Activated CD4-positive, alpha-beta T cell treated with anti-CD3 and anti-CD28 coated beads for 36 hours (primary cell): ENCODE results near the gene NDUFS8. TPM values are rescaled to one million over a fixed set of nuclear protein-coding genes. Genes with fewer than 3 reads are reported as not detected.

Experiments used
- ATAC-seq: fragments of 200-7000 bp; cut with Tn5 transposase; one replicate; pipeline ENCODE4 v1.10.0; 2021; ENCODE audit warnings: mild to moderate bottlenecking, moderate library complexity
- CTCF ChIA-PET: fragments of 350-600 bp; sonication (Branson Sonifier 250); formaldehyde crosslinking; loops from one replicate; lab custom pipeline; 2021; ENCODE audit warnings: antibody characterized with exemption; lab: Charles Lee
- POLR2A ChIA-PET: fragments of 350-600 bp; sonication (Branson Sonifier 250); formaldehyde crosslinking; loops from one replicate; lab custom pipeline; 2021; ENCODE audit warnings: antibody characterized with exemption, inconsistent platforms; lab: Charles Lee
- DNase-seq: peaks from one replicate; pipeline ENCODE4 v3.0.0-alpha.2; 2020
- H3K27ac Mint-ChIP-seq: one replicate; pipeline ENCODE4 v1.8.0; 2021; ENCODE audit warnings: mixed read lengths
- H3K27me3 Mint-ChIP-seq: one replicate; pipeline ENCODE4 v1.8.0; 2021; ENCODE audit warnings: mixed read lengths
- H3K36me3 Mint-ChIP-seq: one replicate; pipeline ENCODE4 v1.8.0; 2021; ENCODE audit warnings: low read depth, mixed read lengths
- H3K4me1 Mint-ChIP-seq: one replicate; pipeline ENCODE4 v1.8.0; 2021; ENCODE audit warnings: mixed read lengths
- H3K4me3 Mint-ChIP-seq: one replicate; pipeline ENCODE4 v1.8.0; 2021; ENCODE audit warnings: mild to moderate bottlenecking, moderate library complexity, mixed read lengths
- H3K9me3 Mint-ChIP-seq: one replicate; pipeline ENCODE4 v1.8.0; 2021; ENCODE audit warnings: low read depth, mixed read lengths
- intact Hi-C, 2 experiments: fragments of 100-400 bp; cut with DNase I in 1 of 2; cut with micrococcal nuclease in 1 of 2; formaldehyde crosslinking; loops; one replicate each; pipeline versions ENCODE4 v1.14.2 to v1.15.1; 2022 to 2024; cut with DNase I, micrococcal nuclease
- total RNA-seq, 2 experiments: library from RNA; stranded (reverse); gene quantifications; one replicate each; pipeline ENCODE4 v1.2.3, GENCODE V29; 2021

Gene NDUFS8
- total RNA-seq, 2 experiments from 2014 or later: 108 to 113 TPM

GRCh38 chr11:68012843-68013610 is 17.5 kb upstream of the NDUFS8 start:
- ATAC-seq (no peak), DNase-seq (no peak)
- H3K27me3 Mint-ChIP-seq: no peaks in the 10 kb centered on the region
- no peak overlapping the region for H3K4me3 Mint-ChIP-seq
- no peaks in the 10 kb centered on the region for H3K9me3 Mint-ChIP-seq
- peaks cover 5% of the 10 kb centered on the region for H3K4me1 Mint-ChIP-seq
- no peaks in the 10 kb centered on the region for H3K36me3 Mint-ChIP-seq
- intact Hi-C loops: no loop called here
- ChIA-PET CTCF (no interaction called here), POLR2A (interaction anchor here (0.7 kb wide), 1 partner anchor 24 kb away, joined by 3 read pairs; no protein-coding TSS in a partner anchor)
- H3K27ac Mint-ChIP-seq: no peak overlapping the region

- DNase-seq (no peak), ATAC-seq (no peak)
- intact Hi-C loops: no loop called here
- H3K4me3 Mint-ChIP-seq: no peak overlapping the region
- H3K9me3 Mint-ChIP-seq: no peaks in the 10 kb centered on the region
- CTCF ChIA-PET: no interaction called here
- no peaks in the 10 kb centered on the region for H3K27me3 Mint-ChIP-seq
- POLR2A ChIA-PET: interaction anchor here (0.7 kb wide), 1 partner anchor 23 kb away, joined by 3 read pairs; no protein-coding TSS in a partner anchor
- no peaks in the 10 kb centered on the region for H3K36me3 Mint-ChIP-seq
- peaks cover 5% of the 10 kb centered on the region for H3K4me1 Mint-ChIP-seq
- no peak overlapping the region for H3K27ac Mint-ChIP-seq
Measured at GRCh38 chr11:68013611-68014156, 16.8 kb upstream of the NDUFS8 start.

- ChIA-PET POLR2A (interaction anchor here (0.6 kb wide), 1 partner anchor 13 kb away, joined by 3 read pairs; no protein-coding TSS in a partner anchor), CTCF (no interaction called here)
- ATAC-seq (peak; percentile 84), DNase-seq (peak; percentile 40)
- no peaks in the 10 kb centered on the region for H3K4me1 Mint-ChIP-seq
- no peaks in the 10 kb centered on the region for H3K36me3 Mint-ChIP-seq
- no peak overlapping the region for H3K4me3 Mint-ChIP-seq
- intact Hi-C loops: no loop called here
- H3K27me3 Mint-ChIP-seq: no peaks in the 10 kb centered on the region
- H3K9me3 Mint-ChIP-seq: no peaks in the 10 kb centered on the region
- H3K27ac Mint-ChIP-seq: no peak overlapping the region
Measured at GRCh38 chr11:68014157-68014946, 16.1 kb upstream of the NDUFS8 start.

GRCh38 chr11:68014947-68015447 is 15.5 kb upstream of the NDUFS8 start:
- DNase-seq (no peak), ATAC-seq (no peak)
- Mint-ChIP-seq H3K4me1 (no peaks in the 10 kb centered on the region), H3K4me3 (no peak overlapping the region), H3K9me3 (no peaks in the 10 kb centered on the region), H3K27me3 (no peaks in the 10 kb centered on the region), H3K27ac (no peak overlapping the region), H3K36me3 (no peaks in the 10 kb centered on the region)
- ChIA-PET CTCF (no interaction called here), POLR2A (no interaction called here)
- intact Hi-C loops: no loop called here

- ATAC-seq (no peak), DNase-seq (no peak)
- no peaks in the 10 kb centered on the region for H3K27me3 Mint-ChIP-seq
- H3K9me3 Mint-ChIP-seq: no peaks in the 10 kb centered on the region
- no peaks in the 10 kb centered on the region for H3K4me1 Mint-ChIP-seq
- ChIA-PET CTCF (no interaction called here), POLR2A (no interaction called here)
- intact Hi-C loops: no loop called here
- H3K4me3 Mint-ChIP-seq: no peak overlapping the region
- no peak overlapping the region for H3K27ac Mint-ChIP-seq
- H3K36me3 Mint-ChIP-seq: no peaks in the 10 kb centered on the region
Measured at GRCh38 chr11:68015467-68015866, 15.0 kb upstream of the NDUFS8 start.

- Mint-ChIP-seq H3K9me3 (no peaks in the 10 kb centered on the region), H3K27me3 (no peaks in the 10 kb centered on the region), H3K36me3 (no peaks in the 10 kb centered on the region), H3K4me1 (no peaks in the 10 kb centered on the region), H3K4me3 (no peak overlapping the region), H3K27ac (no peak overlapping the region)
- DNase-seq (no peak), ATAC-seq (no peak)
- intact Hi-C loops: no loop called here
- ChIA-PET CTCF (no interaction called here), POLR2A (no interaction called here)
Measured at GRCh38 chr11:68016161-68016903, 14.1 kb upstream of the NDUFS8 start.

GRCh38 chr11:68016904-68017817 is 13.3 kb upstream of the NDUFS8 start:
- ChIA-PET CTCF (no interaction called here), POLR2A (no interaction called here)
- DNase-seq (no peak), ATAC-seq (no peak)
- H3K9me3 Mint-ChIP-seq: no peaks in the 10 kb centered on the region
- H3K36me3 Mint-ChIP-seq: no peaks in the 10 kb centered on the region
- H3K4me3 Mint-ChIP-seq: no peak overlapping the region
- H3K27ac Mint-ChIP-seq: no peak overlapping the region
- H3K4me1 Mint-ChIP-seq: no peaks in the 10 kb centered on the region
- no peaks in the 10 kb centered on the region for H3K27me3 Mint-ChIP-seq
- intact Hi-C loops: no loop called here

GRCh38 chr11:68017980-68018729 is 12.3 kb upstream of the NDUFS8 start:
- H3K27me3 Mint-ChIP-seq: no peaks in the 10 kb centered on the region
- ATAC-seq: no peak
- intact Hi-C loops: no loop called here

GRCh38 chr11:68018730-68019190 is 11.7 kb upstream of the NDUFS8 start:
- no peaks in the 10 kb centered on the region for H3K4me1 Mint-ChIP-seq
- no peak overlapping the region for H3K4me3 Mint-ChIP-seq
- no peaks in the 10 kb centered on the region for H3K9me3 Mint-ChIP-seq
- POLR2A ChIA-PET: no interaction called here
- DNase-seq: no peak
- ATAC-seq: no peak
- H3K27ac Mint-ChIP-seq: no peak overlapping the region
- H3K36me3 Mint-ChIP-seq: no peaks in the 10 kb centered on the region
- no peaks in the 10 kb centered on the region for H3K27me3 Mint-ChIP-seq
- intact Hi-C loops: no loop called here
- CTCF ChIA-PET: no interaction called here

More at GRCh38 chr11:68017980-68018729, 12.3 kb upstream of the NDUFS8 start:
- no peak overlapping the region for H3K27ac Mint-ChIP-seq
- POLR2A ChIA-PET: no interaction called here
- H3K4me1 Mint-ChIP-seq: no peaks in the 10 kb centered on the region
- H3K36me3 Mint-ChIP-seq: no peaks in the 10 kb centered on the region
- CTCF ChIA-PET: no interaction called here
- no peak for DNase-seq
- no peaks in the 10 kb centered on the region for H3K9me3 Mint-ChIP-seq
- H3K4me3 Mint-ChIP-seq: no peak overlapping the region

- ChIA-PET CTCF (no interaction called here), POLR2A (no interaction called here)
- Mint-ChIP-seq H3K4me1 (no peaks in the 10 kb centered on the region), H3K27me3 (no peaks in the 10 kb centered on the region), H3K36me3 (no peaks in the 10 kb centered on the region), H3K4me3 (no peak overlapping the region), H3K27ac (no peak overlapping the region), H3K9me3 (no peaks in the 10 kb centered on the region)
- DNase-seq (no peak), ATAC-seq (no peak)
- intact Hi-C loops: no loop called here
Measured at GRCh38 chr11:68019486-68019885, 11.0 kb upstream of the NDUFS8 start.
